ENCODE results near the gene ZC3H4. TPM values are rescaled to one million over a fixed set of nuclear protein-coding genes. Genes with fewer than 3 reads are reported as not detected.

ZC3H4 gene
- total RNA-seq, 1 experiment from 2014 or later, result 105 TPM

DNA sequence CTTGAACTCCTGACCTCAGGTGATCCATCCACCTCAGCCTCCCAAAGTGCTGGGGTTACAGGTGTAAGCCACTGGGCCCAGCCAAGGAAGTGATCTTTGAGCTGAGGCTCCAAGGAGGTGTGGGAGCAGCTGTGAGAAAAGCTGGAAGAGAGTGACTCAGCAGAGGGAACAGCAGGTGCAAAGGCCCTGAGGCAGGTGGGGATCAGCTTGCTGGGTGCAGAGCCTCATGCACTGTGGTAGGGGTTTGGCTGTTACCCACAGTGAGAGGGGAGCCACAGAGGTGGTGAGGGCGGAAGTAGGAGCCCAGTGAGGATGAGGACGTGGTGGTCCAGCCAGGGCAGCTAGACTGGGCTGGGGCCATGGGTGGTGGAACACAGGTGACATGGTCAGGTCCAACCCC, 87.4 kb downstream of the ZC3H4 start:
- Histone ChIP-seq H3K79me1 (ENCODE audit: insufficient read depth, low read depth, low read length, poor library complexity, severe bottlenecking) (no peaks in the 10 kb centered on the region), H2AFZ (ENCODE audit: low read length) (no peak overlapping the region), H3K4ac (ENCODE audit: low read depth, low read length) (no peak overlapping the region), H3K79me2 (ENCODE audit: insufficient read depth, low read length) (no peaks in the 10 kb centered on the region), H3K9me3 (ENCODE audit: control insufficient read depth, low read depth, low read length) (no peaks in the 10 kb centered on the region), H3K14ac (ENCODE audit: insufficient read depth, low read length) (no peak overlapping the region), H3K18ac (ENCODE audit: insufficient read length, low read depth, low read length) (no peak overlapping the region), H2BK20ac (ENCODE audit: low read depth, low read length, poor library complexity, severe bottlenecking) (no peak overlapping the region), H2BK120ac (ENCODE audit: low read depth, low read length, poor library complexity, severe bottlenecking) (no peak overlapping the region), H4K8ac (replicated peaks; ENCODE audit: insufficient read length, low read depth, low read length) (no peak overlapping the region), H4K20me1 (ENCODE audit: control insufficient read depth, insufficient read depth, insufficient read length) (no peaks in the 10 kb centered on the region), H4K91ac (ENCODE audit: insufficient read length, low read depth, low read length) (no peak overlapping the region), H3K27ac (ENCODE audit: insufficient read length, low read depth, low read length) (no peak overlapping the region), H3K56ac (ENCODE audit: insufficient read length, low read depth, low read length) (no peak overlapping the region), H2AK5ac (ENCODE audit: insufficient read length, low read length) (no peak overlapping the region), H2BK15ac (ENCODE audit: low read depth, low read length) (0 out of 2 replicates have a peak overlapping the region, but pooled peaks have one; percentile 95), H3K23ac (ENCODE audit: insufficient read length, low read depth, low read length) (no peak overlapping the region), H3K4me1 (ENCODE audit: insufficient read depth, low read length) (0 out of 2 replicates have a peak, but pooled peaks cover 2% of the 10 kb centered on the region), H3K27me3 (ENCODE audit: insufficient read depth, low read length) (peaks cover 27% of the 10 kb centered on the region), H2BK12ac (ENCODE audit: insufficient read length, low read depth, low read length) (no peak overlapping the region), H3K23me2 (ENCODE audit: insufficient read length, low read depth, low read length, poor library complexity, severe bottlenecking) (peaks cover 11% of the 10 kb centered on the region), H2BK5ac (ENCODE audit: insufficient read length, low read length) (no peak overlapping the region), H3T11ph (ENCODE audit: low read length) (no peak overlapping the region), H3K9ac (ENCODE audit: extremely low read depth, insufficient read length, low read length) (no peak overlapping the region), H3K4me2 (ENCODE audit: insufficient read depth, insufficient read length, low read length) (no peak overlapping the region), H4K5ac (ENCODE audit: insufficient read length, low read depth, low read length) (no peak overlapping the region)
- Mint-ChIP-seq H3K27me3 (ENCODE audit: low read depth) (peaks cover 85% of the 10 kb centered on the region), H3K4me3 (no peak overlapping the region), H3K36me3 (ENCODE audit: insufficient read depth in 1 of 3, low read depth in 3 of 3) (peaks cover 0 to 4% (median 4%) of the 10 kb centered on the region in 3 experiments; a peak in 3 of 7 replicates), H3K9me3 (no peaks in the 10 kb centered on the region), H3K27ac (no peak overlapping the region), H3K4me1 (peaks cover 16 to 29% of the 10 kb centered on the region in 2 experiments)
- TF ChIP-seq, protein P1, sequence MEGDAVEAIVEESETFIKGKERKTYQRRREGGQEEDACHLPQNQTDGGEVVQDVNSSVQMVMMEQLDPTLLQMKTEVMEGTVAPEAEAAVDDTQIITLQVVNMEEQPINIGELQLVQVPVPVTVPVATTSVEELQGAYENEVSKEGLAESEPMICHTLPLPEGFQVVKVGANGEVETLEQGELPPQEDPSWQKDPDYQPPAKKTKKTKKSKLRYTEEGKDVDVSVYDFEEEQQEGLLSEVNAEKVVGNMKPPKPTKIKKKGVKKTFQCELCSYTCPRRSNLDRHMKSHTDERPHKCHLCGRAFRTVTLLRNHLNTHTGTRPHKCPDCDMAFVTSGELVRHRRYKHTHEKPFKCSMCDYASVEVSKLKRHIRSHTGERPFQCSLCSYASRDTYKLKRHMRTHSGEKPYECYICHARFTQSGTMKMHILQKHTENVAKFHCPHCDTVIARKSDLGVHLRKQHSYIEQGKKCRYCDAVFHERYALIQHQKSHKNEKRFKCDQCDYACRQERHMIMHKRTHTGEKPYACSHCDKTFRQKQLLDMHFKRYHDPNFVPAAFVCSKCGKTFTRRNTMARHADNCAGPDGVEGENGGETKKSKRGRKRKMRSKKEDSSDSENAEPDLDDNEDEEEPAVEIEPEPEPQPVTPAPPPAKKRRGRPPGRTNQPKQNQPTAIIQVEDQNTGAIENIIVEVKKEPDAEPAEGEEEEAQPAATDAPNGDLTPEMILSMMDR (conservative IDR thresholded peaks at IDR 0.05), result no peak
- DNase-seq, result no peak
- WGBS (ENCODE audit: extremely low coverage, insufficient read length, low lambda C conversion rate), result no CpG with 5 or more reads among the region's 2 CpGs

Measured in H9 (cell line).